Gastroesophageal sphincter (tissue), 4 donors: Measurements from ENCODE around the gene GADL1. TPM values are rescaled to one million over a fixed set of nuclear protein-coding genes. Genes with fewer than 3 reads are reported as not detected.
A peak's percentile ranks its signal among the peaks of the same experiment; 100 is the strongest.

ENCODE experiments used
- ATAC-seq: fragments of 150-250 bp; one replicate; pipeline ENCODE4 v1.9.1; 2016; ENCODE audit warnings: mild to moderate bottlenecking, moderate library complexity
- H3K27ac ChIP-seq, 4 donors: fragments of 200-600 bp; sonication (generic) in 3 of 4; 1 replicate in 3 of 4; 2 replicates in 1 of 4; pipeline ENCODE4 v1.5.1; 2016 to 2019
- H3K27me3 ChIP-seq: fragments of 200-600 bp; sonication (generic); one replicate; pipeline ENCODE4 v1.5.1; 2019
- H3K36me3 ChIP-seq, 2 donors: fragments of 200-600 bp; sonication (generic); one replicate each; pipeline ENCODE4 v1.5.1; 2019; ENCODE audit warnings: control low read depth in 1 of 2
- H3K4me1 ChIP-seq, 3 donors: fragments of 200-600 bp; sonication (generic); 1 replicate in 2 of 3; 2 replicates in 1 of 3; pipeline ENCODE4 v1.5.1; 2016 to 2019; ENCODE audit warnings: control low read depth in 2 of 3
- H3K4me3 ChIP-seq, 2 donors: fragments of 200-600 bp; sonication (generic); one replicate each; pipeline ENCODE4 v1.5.1; 2019; ENCODE audit warnings: mild to moderate bottlenecking in 1 of 2, moderate library complexity in 1 of 2
- H3K9me3 ChIP-seq, 3 donors: fragments of 200-600 bp; sonication (generic); one replicate each; pipeline ENCODE4 v1.5.1; 2017 to 2019; ENCODE audit warnings: control low read depth in 2 of 3
- CTCF ChIP-seq, 4 experiments: fragments of 200-600 bp in 2 of 4; fragments of 450-650 bp in 2 of 4; sonication (generic) in 1 of 4; IDR thresholded peaks; one replicate each; pipeline ENCODE4 v1.5.1; 2017 to 2019; ENCODE audit warnings: antibody characterized with exemption in 4 of 4, mild to moderate bottlenecking in 2 of 4, moderate library complexity in 2 of 4
- EP300 ChIP-seq: sonication (generic); formaldehyde crosslinking; IDR thresholded peaks from one replicate; pipeline ENCODE4 v1.6.1; 2017; ENCODE audit warnings: antibody characterized with exemption, mild to moderate bottlenecking
- POLR2A ChIP-seq, 2 donors: fragments of 450-650 bp; IDR thresholded peaks; one replicate each; pipeline ENCODE4 v1.6.1; 2017; ENCODE audit warnings: antibody characterized with exemption in 2 of 2, mild to moderate bottlenecking in 2 of 2, moderate library complexity in 1 of 2
- POLR2AphosphoS5 ChIP-seq: sonication (generic); formaldehyde crosslinking; IDR thresholded peaks from one replicate; pipeline ENCODE4 v1.6.1; 2017; ENCODE audit warnings: antibody characterized with exemption
- WGBS, 2 donors: methylation state at CpG; one replicate each; pipeline ENCODE4 v1.1.5; 2018; ENCODE audit warnings: low coverage in 1 of 2; 5-methylcytosine and 5-hydroxymethylcytosine counted together
- total RNA-seq, 4 donors: library from RNA; depleted of rRNA; stranded (reverse); fragments of >200 nt; gene quantifications; one replicate each; pipeline ENCODE4 v1.1.0, GENCODE V29; 2016

The GADL1 gene
- total RNA-seq, 4 donors from 2014 or later = 2.2 to 20.9 (median 3.9) TPM

- Histone ChIP-seq H3K36me3 (no peaks in the 10 kb centered on the region), H3K27ac (peak overlapping the region; percentile 57 to 80 (median 70)), H3K4me3 (peak overlapping the region; percentile 3 to 12), H3K9me3 (no peaks in the 10 kb centered on the region), H3K27me3 (no peaks in the 10 kb centered on the region), H3K4me1 (peaks cover 0 to 79% (median 14%) of the 10 kb centered on the region in 3 donors)
- no peak for ATAC-seq
- TF ChIP-seq POLR2A (IDR thresholded peaks at IDR 0.05) (no peak), EP300 (no peak), CTCF (IDR thresholded peaks at IDR 0.05) (peak in 1 of 4 experiments; percentile 9)
- WGBS, 2 donors = 9 to 25% methylated on average over 4 of the region's 4 CpGs
Measured at GRCh38 chr3:30811151-30811795, 83.2 kb downstream of the GADL1 start.

- H3K27me3 ChIP-seq = no peaks in the 10 kb centered on the region
- H3K4me1 ChIP-seq = peaks cover 0 to 74% (median 14%) of the 10 kb centered on the region in 3 donors
- H3K27ac ChIP-seq = peak overlapping the region; percentile 57 to 80 (median 70)
- peak; percentile 63 for ATAC-seq
- H3K4me3 ChIP-seq = peak overlapping the region in 1 of 2 donors; percentile 3
- no peaks in the 10 kb centered on the region for H3K9me3 ChIP-seq
- no peaks in the 10 kb centered on the region for H3K36me3 ChIP-seq
- 37% methylated on average over 5 of the region's 6 CpGs for WGBS, 2 donors
- TF ChIP-seq POLR2A (IDR thresholded peaks at IDR 0.05) = no peak
- TF ChIP-seq CTCF (IDR thresholded peaks at IDR 0.05) = no peak
- peak; percentile 19 for TF ChIP-seq POLR2AphosphoS5
- TF ChIP-seq EP300 = no peak
Measured at GRCh38 chr3:30810625-30811024, 83.8 kb downstream of the GADL1 start.

GRCh38 chr3:30805695-30806094 is 88.8 kb downstream of the GADL1 start:
- TF ChIP-seq POLR2A (IDR thresholded peaks at IDR 0.05) = no peak
- TF ChIP-seq EP300 = no peak
- no peak for TF ChIP-seq CTCF (IDR thresholded peaks at IDR 0.05)
- TF ChIP-seq POLR2AphosphoS5 = no peak
- WGBS, 2 donors = 95% methylated on average over 6 of the region's 6 CpGs; no CpG with 5 or more reads in 1 of the 2 donors
- no peaks in the 10 kb centered on the region for H3K36me3 ChIP-seq
- H3K9me3 ChIP-seq = no peaks in the 10 kb centered on the region
- H3K27me3 ChIP-seq = no peaks in the 10 kb centered on the region
- no peak overlapping the region for H3K4me3 ChIP-seq
- no peak for ATAC-seq
- H3K4me1 ChIP-seq = peaks cover 0 to 35% (median 5%) of the 10 kb centered on the region in 3 donors
- H3K27ac ChIP-seq = no peak overlapping the region

GRCh38 chr3:30804984-30805383 is 89.5 kb downstream of the GADL1 start:
- Histone ChIP-seq H3K4me1 (peaks cover 0 to 28% (median 5%) of the 10 kb centered on the region in 3 donors), H3K27me3 (no peaks in the 10 kb centered on the region), H3K9me3 (no peaks in the 10 kb centered on the region), H3K4me3 (no peak overlapping the region), H3K36me3 (peaks cover 0 to 6% of the 10 kb centered on the region in 2 donors), H3K27ac (no peak overlapping the region)
- 93 to 100% methylated on average over 2 to 3 of the region's 3 CpGs for WGBS, 2 donors
- TF ChIP-seq EP300 = no peak
- TF ChIP-seq POLR2AphosphoS5 = no peak
- TF ChIP-seq CTCF (IDR thresholded peaks at IDR 0.05) = no peak
- no peak for TF ChIP-seq POLR2A (IDR thresholded peaks at IDR 0.05)
- ATAC-seq = no peak

- peak overlapping the region in 1 of 4 donors; percentile 57 for H3K27ac ChIP-seq
- H3K9me3 ChIP-seq = no peaks in the 10 kb centered on the region
- no peak for ATAC-seq
- WGBS, 2 donors = 79 to 94% methylated on average over 2 of the region's 2 CpGs
- peaks cover 0 to 26% (median 3%) of the 10 kb centered on the region in 3 donors for H3K4me1 ChIP-seq
- no peak overlapping the region for H3K4me3 ChIP-seq
- no peak for TF ChIP-seq POLR2AphosphoS5
- H3K27me3 ChIP-seq = no peaks in the 10 kb centered on the region
- peaks cover 0 to 6% of the 10 kb centered on the region in 2 donors for H3K36me3 ChIP-seq
Measured at GRCh38 chr3:30795176-30795575, 99.3 kb downstream of the GADL1 start.
